NCI-H2029 treated with DMSO at 0.1 percent for 48 hours (cell line): ENCODE results near the gene TMIGD3.

ENCODE experiments used
- DNase-seq: peaks from one replicate; lab custom pipeline; 2025; lab: John Stamatoyannopoulos, UW

The TMIGD3 gene

DNA sequence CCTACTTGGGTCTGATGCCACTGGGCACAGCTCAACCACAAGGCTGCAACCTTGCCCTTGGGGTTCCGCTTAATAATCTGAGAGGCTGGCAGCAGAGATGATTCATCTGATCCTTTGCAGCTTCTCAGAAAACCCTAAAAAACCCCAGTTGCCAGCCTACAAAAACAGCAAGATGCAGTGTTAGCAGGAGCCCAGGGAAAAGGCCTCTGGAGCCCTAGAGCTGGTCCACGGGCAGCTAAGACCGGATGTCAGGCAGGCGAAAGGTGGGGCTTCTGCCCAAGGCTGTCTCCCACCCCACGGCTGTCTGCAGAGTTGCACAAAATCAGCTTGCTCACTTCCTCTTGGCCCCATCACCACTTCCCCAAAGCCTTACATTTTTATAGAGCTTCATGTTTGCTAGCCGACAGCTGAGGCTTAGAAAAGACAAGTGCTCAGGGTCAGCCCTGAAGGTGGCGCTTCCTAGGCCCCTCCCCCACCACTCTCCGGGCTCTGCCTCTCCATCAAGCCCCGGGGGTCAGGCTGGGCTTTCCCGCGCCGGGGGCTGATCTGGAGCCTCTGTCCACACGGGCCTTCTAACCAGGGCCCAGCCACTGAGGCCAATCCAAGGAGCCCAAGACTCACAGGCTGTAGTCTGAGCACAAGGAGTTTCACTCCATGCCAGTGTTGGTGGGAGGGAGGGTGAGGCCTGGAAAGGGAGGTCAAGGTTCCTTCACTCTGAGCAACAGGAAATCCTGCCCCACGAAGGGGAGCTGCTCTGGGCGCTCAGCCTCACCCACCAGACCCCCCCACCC lies 4.2 kb upstream of the TMIGD3 start:
- DNase-seq: no peak

DNA sequence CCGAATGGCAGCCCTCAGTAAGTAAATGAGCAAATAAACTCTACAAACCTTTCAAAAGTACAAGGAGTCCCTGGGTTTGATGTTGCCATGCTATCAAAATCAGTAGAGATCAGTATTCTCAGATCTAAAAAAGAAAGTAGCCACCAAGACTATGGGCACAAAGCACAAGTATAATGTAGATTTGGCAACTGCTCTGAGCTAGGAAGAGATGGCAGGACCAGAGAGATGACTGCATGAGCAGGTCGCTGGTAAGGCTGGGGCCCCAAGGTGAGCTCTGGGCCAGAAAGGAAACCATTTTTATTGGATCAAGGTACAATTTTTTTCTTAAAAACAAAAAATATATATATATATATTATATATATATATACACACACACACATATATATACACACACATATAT lies 3.1 kb upstream of the TMIGD3 start:
- DNase-seq: no peak

DNA sequence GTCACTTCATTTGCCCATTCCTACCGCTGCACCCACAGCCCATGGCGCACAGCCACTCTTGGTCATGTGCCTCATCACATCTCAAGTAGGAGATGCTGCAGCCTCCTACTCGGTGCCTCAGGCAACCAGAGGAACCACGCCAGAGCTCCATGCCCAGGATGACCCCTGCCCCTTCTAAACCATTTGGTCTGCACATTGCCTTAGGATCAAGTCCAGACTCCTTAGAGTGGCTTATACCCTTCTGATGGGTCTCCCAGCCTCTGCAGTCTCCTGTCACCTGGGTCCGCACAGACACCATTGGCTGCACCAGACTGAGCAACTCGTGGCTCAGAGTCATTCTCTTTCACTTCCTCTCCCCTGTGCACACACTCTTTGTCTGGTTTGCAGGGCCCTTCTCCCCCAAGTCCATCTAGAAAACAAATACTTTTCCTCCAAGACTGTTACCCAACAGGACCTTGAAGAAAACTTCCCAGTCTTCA lies 2.2 kb upstream of the TMIGD3 start:
- no peak for DNase-seq

DNA sequence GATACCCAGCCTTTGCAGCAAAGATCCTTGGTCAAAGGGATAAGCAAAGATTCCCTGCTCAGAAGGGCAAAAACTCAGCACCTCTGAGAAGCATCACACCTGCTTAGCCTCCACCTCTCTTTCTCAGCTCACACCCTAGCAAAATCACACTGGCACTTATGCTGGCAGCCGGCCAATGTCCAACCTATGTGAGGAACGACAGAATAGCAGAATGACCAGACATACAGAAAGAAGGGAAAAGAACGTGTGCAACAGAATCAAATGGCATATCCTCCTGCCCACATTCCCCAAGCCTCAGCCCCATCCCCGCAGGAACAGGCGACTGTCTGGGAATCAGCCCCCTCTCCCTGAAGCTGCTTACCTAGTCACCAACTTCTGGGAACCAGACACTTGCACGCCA lies 664 bp upstream of the TMIGD3 start:
- no peak for DNase-seq

DNA sequence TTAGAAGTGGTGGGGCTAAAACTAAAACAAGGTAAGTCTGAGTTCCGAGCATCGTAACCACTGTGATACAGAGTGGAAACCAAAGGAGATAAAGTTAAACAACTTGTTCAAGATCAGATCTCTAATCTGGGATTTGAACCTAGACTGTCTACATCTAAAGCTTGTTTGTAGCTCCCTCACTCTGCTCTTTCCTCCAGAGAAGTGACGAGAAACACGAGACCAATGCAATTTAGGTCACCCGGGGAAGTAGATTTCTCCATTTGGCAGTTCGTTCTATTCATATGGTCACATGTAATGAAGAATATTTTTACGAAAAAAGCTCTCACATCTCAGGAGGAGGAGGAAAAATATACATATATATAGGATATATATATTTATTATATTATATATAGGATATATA lies 1.8 kb downstream of the TMIGD3 start:
- DNase-seq: no peak

DNA sequence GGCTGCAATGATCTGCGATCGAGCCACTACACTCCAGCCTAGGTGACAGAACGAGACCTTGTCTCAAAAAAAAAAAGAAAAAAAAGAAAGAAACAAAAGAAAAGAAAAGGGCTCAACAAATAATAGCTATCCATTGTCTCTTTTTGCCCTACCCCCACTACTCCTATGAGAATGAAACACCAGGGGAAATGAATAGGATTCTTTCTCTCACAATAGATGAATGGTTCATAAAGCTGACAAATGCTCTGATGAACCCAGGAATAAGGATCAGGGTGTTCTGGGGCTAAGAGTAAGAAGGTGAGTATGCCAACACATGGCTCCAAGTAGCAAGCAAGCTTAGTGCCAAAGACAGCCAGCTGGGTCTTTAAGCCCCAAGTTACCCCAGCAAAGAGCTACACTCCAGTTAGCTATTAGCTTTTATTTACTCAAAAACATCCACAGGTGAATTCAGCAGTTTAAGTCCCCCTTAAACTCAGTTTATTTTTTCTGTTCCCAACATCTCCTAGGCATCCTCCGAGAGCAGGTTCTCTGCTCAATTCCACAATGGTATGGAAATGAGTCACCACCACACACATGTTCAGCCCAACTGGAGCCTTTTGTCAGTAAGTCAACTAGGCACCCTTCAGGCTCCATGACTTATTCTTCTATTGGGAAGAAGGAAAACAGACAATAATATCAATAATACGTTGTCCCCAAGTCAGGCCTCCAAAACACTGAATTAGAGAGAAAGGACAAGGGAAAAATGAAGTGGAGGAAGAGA lies 4.2 kb downstream of the TMIGD3 start:
- DNase-seq: no peak

DNA sequence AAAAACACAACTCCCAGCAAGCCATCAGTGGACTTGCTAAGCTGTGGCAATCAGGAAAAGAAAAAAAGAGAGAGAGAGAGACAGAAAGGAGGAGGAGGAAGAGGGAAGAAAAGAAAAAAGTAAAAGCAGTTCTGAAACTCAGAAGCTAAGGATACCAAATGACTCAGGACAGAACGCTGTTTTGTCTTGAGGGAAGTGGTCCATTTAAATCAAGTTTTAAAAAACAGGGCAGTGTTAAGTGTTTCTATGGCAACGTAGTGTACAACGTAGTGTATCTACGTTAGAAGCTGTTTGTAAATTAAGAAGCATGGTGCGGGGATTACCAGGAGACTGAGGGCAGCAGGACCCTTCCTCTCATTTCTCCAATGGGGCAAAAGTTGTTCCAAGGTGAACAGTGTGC lies 5.8 kb downstream of the TMIGD3 start:
- DNase-seq: no peak

DNA sequence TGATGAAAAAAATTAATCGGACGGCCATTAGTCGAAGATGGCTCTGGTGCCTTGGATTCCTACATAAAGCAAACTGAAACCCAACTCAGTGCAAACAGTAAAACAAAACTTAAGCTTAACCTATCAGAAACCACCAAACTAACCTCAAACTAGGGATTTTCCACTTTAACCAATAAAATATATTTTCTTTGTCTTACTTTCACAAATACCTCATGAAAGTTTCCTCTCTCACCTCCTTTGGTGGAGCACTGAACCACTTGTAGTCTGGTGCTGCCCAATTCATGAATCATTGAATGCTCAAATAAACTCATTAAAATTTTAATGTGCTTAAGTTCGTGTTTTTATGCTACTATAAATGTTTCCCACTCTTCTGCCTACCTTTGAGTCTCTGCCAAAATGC lies 7.0 kb downstream of the TMIGD3 start:
- DNase-seq: no peak

DNA sequence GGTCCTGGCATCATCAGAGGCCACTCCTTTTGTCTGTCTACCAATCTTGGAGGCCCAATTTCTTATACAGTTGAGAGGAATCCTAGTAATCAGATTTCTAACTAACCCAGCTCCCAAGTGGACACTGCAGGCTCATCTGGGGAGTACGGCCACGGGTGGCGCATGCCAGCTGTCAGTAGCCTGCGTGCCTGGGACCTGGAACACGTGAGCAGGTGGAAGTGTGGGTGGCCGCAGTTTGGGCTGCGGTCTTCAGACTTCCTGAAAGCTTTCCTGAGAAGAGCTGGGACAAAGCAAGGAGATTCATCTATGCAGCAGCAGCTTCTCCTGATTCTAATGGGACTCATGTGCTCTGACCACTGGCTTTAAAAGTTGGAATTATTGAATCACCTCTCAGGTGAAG lies 12.4 kb downstream of the TMIGD3 start:
- DNase-seq: no peak

DNA sequence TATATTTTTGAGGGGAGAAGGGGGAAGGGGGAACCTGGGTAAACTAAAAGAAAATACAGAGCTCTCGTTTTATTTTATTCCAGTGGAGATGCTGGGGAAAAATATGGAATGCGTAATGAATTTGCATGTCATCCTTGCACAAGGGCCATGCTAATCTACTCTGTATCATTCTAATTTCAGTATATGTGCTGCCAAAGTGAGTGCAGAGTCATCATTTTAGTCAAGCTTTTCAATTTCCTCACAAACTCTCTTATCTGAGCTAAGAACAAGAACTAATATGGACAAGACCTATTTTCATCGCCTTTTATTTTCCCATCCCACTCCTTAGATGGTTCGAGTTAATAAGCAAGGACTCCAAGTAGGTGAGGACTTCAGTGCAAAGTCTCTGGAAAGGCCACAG lies 13.2 kb downstream of the TMIGD3 start:
- DNase-seq: no peak

DNA sequence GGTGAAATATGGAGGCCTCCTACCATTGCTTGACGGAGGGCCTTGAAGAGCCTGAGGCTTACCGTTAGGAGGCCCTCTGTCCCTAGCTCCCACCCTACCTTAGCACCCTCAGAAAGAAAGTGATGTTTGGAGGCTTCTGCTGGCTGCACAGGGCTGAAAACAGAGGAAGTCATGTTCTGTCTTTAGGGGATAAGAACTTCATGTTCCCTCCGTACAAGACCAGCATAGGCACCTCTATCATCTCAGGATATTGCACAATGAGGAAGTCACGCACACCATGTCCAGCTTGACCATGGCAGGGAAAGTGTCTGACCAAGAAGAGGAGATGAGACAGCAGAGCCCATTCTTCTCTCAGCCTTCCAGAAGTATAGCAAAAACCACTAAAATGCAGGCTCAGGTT lies 13.8 kb downstream of the TMIGD3 start:
- DNase-seq: no peak

DNA sequence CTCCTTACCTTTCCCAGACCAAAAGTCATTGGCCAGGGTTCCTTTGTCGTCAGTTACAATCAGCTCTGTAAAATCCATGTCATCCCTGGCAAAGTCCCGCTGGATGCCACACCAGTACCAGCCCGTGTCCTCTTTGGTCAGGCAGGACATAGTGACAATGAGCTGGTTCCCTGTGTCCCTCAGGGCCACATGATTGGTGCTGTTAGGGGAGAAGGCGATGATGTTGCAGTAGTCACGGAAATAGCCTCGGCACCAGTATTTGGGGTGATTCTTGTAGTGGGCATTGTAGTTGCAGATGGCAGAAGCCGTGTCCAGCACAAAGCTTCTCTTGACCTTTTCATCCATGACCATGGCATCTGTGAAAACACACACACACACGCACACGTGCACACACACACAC lies 14.8 kb downstream of the TMIGD3 start:
- no peak for DNase-seq

DNA sequence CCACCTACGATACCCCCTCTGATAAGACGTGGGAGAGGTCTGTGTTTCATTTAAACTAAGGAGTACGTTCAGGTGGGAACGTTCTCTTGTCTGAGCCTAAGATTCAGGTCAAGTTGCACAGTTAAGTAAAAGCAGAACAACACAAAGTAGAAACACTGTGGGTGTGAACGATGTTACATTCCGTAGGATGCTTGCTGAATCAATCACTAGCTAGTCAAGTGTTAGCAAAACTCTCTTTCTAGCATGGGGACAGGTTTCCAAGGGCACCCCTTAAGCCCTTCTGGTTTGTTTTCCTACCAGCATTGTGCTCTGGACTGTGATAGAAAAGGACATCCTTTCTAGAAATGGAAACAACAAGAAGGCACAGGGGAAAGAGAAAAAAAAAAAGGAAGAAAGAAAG lies 16.3 kb downstream of the TMIGD3 start:
- DNase-seq: no peak

DNA sequence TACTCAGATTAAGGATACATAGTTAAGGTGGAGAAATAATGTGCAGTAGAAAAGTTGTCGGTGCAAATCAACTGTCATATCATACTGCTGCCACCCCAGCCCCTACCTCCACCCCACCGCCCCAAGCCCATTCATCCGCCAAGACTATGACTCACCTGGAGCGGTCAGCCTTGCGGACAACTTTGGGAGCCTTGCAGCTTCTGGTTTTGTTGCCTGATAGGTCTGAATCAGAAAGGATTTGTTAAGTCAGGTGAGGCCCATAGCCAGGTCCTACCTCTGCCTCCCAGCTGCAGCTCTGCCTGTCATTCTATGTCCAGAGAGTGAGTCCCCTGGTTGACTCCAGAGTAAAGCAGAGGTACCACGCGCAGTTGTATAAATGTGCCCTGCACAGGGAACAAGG lies 17.0 kb downstream of the TMIGD3 start:
- DNase-seq: no peak

DNA sequence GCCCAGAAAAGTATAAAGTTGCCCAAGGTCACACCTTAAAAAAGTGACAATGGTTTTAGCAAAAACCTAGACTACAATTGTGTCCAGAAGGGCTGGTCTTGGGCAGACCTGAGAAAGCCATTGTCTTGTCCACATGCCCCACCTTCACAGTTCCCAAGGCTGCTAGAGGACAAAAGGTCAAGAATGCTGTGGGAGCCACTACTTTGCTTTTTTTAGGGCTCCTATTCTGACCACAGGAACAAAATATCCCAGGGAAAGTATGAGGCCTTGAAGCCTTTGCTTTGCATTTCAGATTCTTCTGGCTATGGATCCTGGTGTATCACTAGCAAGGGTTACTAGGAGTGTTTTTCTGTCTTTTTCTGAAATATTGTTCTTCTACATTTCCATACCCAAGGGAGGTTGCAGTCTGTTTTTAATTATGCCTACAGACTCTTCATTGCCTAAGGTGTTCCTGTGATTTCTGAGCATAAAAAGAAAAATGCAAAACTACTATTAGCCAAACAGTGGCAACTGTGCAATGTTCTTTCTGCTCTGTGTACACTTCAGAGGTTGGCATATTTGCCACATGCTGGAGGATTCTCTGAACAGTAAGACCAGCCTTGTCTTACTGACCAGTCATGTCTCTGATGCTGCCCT lies 18.9 kb downstream of the TMIGD3 start:
- DNase-seq: no peak

DNA sequence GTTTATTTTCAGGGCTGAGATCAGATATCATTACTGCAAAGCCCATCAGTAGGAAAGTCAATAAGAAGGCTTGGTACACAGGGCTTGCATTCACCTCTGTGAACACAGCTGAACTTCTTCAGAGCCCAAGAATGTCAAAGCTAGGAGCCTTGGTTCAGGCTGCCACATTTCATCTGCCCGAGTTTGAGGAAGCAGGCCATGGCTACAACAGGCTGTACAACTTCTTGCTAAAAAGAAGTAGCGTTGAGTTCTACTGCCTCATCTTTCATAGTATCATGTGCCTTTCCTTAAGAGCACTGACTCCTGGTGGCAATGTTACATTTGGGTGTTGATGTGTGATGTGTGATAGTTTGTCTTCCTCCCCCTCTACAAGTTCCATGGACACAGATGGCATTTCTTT lies 19.6 kb downstream of the TMIGD3 start:
- no peak for DNase-seq

DNA sequence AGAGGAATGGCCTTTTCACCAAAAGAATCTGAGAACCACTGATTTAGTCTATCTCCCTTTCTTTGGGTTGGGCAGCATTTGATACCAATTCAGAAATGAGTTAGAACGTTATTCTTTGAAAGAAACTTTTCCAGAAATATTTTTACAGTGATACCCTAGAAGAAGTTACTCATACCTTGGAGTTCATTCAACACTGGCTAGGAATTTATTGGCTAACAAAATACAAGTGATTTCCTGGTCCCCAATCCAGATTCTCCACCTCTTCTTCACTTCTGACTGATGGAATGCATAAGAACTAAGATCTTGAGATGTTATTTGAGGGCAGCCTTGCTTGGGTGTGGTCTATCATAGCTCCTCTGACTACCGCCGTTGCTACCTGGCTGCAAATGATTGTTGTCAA lies 20.3 kb downstream of the TMIGD3 start:
- no peak for DNase-seq

DNA sequence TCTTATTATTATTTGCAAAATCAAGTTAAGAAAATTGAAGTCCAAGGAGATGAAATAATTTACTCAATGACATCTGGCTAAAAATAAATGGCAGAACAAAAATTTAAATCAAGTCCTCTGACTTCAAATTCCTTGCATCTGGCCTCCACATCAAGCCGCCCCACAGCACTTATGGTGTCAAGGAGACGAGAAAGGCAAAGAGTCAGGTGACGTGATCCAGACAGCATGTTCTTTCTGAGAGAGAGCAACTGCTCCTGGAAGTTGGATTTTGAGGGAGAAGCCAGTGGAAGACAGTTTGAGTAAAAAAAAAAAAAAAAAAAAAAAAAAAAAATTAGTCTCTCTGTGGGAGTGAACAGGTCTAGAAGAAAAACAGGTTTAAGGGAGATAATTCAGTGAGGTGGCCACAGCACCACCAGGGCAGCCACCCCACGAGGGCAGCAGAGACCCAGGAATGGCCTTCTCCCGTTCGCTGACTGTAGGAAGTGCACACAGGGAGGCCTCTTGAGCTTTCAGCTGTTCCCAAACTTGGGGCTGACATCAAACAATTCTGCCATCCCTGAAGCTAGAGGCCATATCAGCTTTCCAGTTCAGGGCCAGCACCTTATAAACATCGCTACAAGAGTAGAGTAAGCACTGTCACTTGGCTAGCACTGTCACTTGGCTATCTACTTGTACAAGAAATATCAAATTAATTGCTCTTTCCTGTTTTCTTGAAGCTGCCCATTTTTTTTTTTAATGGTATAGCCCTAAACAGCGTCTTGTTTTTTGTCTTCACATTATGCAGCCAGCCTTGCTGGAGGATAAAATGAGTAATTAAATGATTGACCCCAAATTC lies 21.8 kb downstream of the TMIGD3 start:
- DNase-seq: peak; percentile 21

DNA sequence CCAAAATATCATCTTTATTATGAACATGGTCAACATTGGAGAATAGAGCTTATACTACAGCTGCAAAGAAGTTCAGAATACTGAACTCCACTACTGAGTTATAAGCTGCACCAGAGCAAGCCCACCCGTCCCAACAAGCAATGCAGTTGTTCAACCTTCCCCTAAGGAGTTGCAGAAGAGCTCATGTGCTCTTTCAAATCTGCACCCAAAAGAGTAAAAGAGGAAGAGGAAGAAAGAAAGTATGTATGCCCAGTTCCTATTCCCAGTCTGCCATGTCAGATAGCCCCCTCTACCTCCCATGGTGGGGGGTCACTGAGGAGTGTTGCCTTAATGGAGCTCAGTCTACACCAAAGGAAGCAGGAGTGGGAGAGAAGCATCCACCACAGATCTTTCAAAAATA lies 22.8 kb downstream of the TMIGD3 start:
- DNase-seq: no peak

DNA sequence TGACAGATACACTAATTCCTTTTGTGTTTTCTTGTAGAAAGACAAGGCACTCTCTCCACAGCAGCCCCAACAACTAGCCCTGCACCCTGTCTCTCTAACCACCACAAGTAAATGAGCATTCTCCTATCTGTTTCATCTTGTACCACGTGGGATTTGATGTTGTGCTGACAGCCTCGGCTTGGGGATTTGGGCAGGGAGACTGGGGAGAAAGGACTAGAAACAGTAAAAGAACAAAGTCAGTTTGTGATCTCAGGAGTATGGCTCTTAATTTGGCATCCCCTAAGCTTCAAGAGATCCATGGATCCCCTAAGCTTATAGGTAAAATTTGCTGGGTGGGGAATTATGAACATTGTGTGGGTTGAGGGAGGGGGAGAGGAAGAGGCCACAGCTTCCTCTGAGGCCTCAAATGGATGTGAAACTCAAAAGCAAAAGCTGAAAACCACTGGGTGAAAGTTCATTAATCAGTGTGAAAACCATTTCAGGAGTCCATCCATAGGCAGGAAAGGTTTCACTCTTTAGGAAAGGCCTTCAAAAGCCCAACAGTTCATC lies 26.6 kb downstream of the TMIGD3 start:
- DNase-seq: no peak

DNA sequence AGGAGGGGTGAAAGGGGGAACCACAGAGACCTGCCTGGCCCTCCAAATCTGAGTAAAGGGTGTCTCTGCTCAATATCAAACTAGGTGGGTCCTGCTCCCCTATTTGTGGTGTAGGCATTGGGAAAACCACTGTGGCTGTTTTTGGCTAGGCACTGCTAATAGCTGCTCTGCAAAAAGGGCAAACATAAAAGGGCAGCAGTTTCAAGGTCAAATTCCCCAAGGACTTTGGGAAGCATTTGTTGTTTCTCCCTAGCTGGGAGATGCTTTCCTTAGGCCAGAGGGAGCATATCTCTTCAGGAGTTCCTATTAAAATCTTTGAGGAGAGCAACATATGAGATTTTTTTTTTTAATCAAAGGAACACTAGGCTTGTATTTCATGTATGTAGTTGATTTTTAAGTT lies 27.2 kb downstream of the TMIGD3 start:
- no peak for DNase-seq

DNA sequence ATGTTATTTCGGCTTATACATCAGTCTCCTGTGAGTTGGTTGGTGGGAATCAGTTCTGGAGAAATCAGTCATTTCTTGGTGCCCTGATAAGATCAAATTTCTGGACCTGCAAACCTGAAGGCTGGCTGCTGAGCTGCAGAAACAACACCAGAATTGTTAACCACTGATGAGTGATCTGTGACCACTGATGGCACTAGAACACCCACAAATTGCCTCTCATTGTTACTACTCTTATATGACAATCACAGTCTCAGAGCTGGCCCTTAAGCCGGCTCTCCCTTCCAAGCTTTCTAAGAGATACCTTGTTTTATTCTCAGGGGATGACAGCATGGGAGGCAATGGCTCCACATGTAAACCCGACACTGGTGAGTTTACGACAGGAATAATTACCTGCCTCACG lies 27.7 kb downstream of the TMIGD3 start:
- no peak for DNase-seq
